ENCODE data around the gene SMYD1.

- TF ChIP-seq CTCF (IDR thresholded peaks at IDR 0.05), result no peak
- no peak for TF ChIP-seq POLR2A (IDR thresholded peaks at IDR 0.05)
- no peak for TF ChIP-seq POLR2AphosphoS5 (IDR thresholded peaks at IDR 0.05)
Measured at GRCh38 chr2:88091943-88092342, 24.3 kb downstream of the SMYD1 start.

Measured in stomach (tissue), 4 donors.